Measurements from ENCODE around the gene ERVK3-1.

The ERVK3-1 gene

GRCh38 chr19:58294743-58295374 lies 10.3 kb upstream of the ERVK3-1 start:
- peaks cover 95% of the 10 kb centered on the region for H3K36me3 Mint-ChIP-seq (ENCODE audit: low read depth)
- peaks cover 88% of the 10 kb centered on the region for H3K9me3 Mint-ChIP-seq
- TF ChIP-seq CTCF (IDR thresholded peaks at IDR 0.05), result no peak
- H3K4me3 Mint-ChIP-seq, result no peak overlapping the region
- H3K4me1 Mint-ChIP-seq, result no peaks in the 10 kb centered on the region
- H3K27me3 Mint-ChIP-seq (ENCODE audit: low read depth, poor library complexity), result peaks cover 2% of the 10 kb centered on the region
- H3K27ac Mint-ChIP-seq, result no peak overlapping the region
- no peak for DNase-seq

GRCh38 chr19:58296104-58296503 lies 9.1 kb upstream of the ERVK3-1 start:
- DNase-seq, result no peak
- H3K4me3 Mint-ChIP-seq, result no peak overlapping the region
- TF ChIP-seq CTCF (IDR thresholded peaks at IDR 0.05), result no peak
- H3K9me3 Mint-ChIP-seq, result peaks cover 85% of the 10 kb centered on the region
- no peaks in the 10 kb centered on the region for H3K4me1 Mint-ChIP-seq
- H3K27me3 Mint-ChIP-seq (ENCODE audit: low read depth, poor library complexity), result peaks cover 5% of the 10 kb centered on the region
- no peak overlapping the region for H3K27ac Mint-ChIP-seq
- H3K36me3 Mint-ChIP-seq (ENCODE audit: low read depth), result peaks cover 95% of the 10 kb centered on the region

DNA sequence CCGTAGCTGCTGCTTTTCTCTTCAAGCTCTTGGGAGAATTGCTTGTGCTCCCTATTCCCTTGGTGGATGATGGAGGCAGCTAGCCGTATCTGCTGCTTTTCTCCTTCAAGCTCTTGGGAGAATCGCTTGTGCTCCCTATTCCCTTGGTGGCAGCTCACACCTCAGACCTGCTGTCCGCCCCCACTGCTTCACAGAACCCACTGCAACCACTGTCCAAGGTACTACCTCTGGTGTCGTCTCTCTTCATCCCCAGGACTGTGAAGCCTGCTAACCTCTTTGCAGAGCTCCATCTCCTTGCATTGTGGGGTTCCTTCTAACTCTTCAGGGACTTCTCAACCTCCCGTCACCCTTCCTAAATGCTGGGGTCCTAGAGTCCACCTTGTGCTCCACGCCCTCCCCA lies 4.6 kb upstream of the ERVK3-1 start:
- H3K36me3 Mint-ChIP-seq (ENCODE audit: low read depth), result peaks cover 83% of the 10 kb centered on the region
- peaks cover 15% of the 10 kb centered on the region for H3K4me1 Mint-ChIP-seq
- peaks cover 41% of the 10 kb centered on the region for H3K9me3 Mint-ChIP-seq
- no peak for TF ChIP-seq CTCF (IDR thresholded peaks at IDR 0.05)
- peaks cover 2% of the 10 kb centered on the region for H3K27me3 Mint-ChIP-seq (ENCODE audit: low read depth, poor library complexity)
- H3K4me3 Mint-ChIP-seq, result no peak overlapping the region
- no peak overlapping the region for H3K27ac Mint-ChIP-seq
- no peak for DNase-seq

- DNase-seq, result no peak
- peaks cover 10% of the 10 kb centered on the region for H3K9me3 Mint-ChIP-seq
- TF ChIP-seq CTCF (IDR thresholded peaks at IDR 0.05), result no peak
- peaks cover 2% of the 10 kb centered on the region for H3K27me3 Mint-ChIP-seq (ENCODE audit: low read depth, poor library complexity)
- peaks cover 25% of the 10 kb centered on the region for H3K4me1 Mint-ChIP-seq
- H3K4me3 Mint-ChIP-seq, result peak overlapping the region; percentile 100
- peaks cover 85% of the 10 kb centered on the region for H3K36me3 Mint-ChIP-seq (ENCODE audit: low read depth)
- H3K27ac Mint-ChIP-seq, result no peak overlapping the region
Measured at GRCh38 chr19:58304255-58304654, 922 bp upstream of the ERVK3-1 start.

DNA sequence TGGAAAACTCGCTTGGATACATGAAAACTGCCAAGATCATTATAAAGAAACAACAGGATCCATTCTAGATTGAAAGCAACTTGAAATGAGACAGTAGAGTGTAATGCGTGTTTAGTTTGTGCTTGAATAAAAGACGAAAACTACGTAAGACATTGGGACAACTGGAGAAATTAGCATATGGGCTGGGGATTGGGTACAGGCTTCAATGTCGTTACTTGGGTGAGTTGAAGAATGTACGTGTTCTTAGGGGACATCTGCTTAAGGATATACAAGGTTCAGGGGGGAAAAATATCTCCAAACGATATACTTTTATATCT lies 471 bp upstream of the ERVK3-1 start:
- Mint-ChIP-seq H3K4me3 (peak overlapping the region; percentile 100), H3K36me3 (ENCODE audit: low read depth) (peaks cover 86% of the 10 kb centered on the region), H3K9me3 (peaks cover 8% of the 10 kb centered on the region), H3K4me1 (peaks cover 25% of the 10 kb centered on the region), H3K27me3 (ENCODE audit: low read depth, poor library complexity) (peaks cover 2% of the 10 kb centered on the region), H3K27ac (peak overlapping the region; percentile 60)
- DNase-seq, result no peak
- no peak for TF ChIP-seq CTCF (IDR thresholded peaks at IDR 0.05)

DNA sequence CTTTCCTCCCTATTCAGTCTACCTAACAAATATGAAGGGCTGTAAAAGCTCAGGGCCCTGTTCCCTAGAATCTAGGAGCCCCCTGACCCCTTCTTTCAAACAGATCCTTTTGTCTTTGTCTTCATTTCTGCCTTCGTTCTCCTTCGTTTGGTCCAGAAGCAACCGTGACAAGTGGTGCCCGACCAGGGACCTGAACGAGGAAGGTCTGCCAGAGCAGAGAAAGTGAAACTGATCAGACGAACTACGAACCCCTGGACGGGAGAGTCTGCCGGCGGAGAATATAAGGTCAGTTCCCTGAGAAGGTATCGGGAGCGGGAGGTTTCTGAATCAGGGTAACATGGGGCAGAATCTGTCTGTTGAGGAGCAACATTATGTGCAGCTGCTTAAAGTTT lies 751 bp downstream of the ERVK3-1 start:
- Mint-ChIP-seq H3K9me3 (peaks cover 3% of the 10 kb centered on the region), H3K27me3 (ENCODE audit: low read depth, poor library complexity) (no peaks in the 10 kb centered on the region), H3K4me1 (peaks cover 25% of the 10 kb centered on the region), H3K36me3 (ENCODE audit: low read depth) (peaks cover 86% of the 10 kb centered on the region), H3K4me3 (peak overlapping the region; percentile 100), H3K27ac (peak overlapping the region; percentile 73)
- TF ChIP-seq CTCF (IDR thresholded peaks at IDR 0.05), result no peak
- DNase-seq, result no peak

All from nephron progenitor cell (in vitro differentiated cells).